Measurements from ENCODE around the gene DCAF8. TPM values are rescaled to one million over a fixed set of nuclear protein-coding genes. Genes with fewer than 3 reads are reported as not detected.

DCAF8 gene
- total RNA-seq, 1 experiment from 2014 or later, result 126 TPM

- DNase-seq, result no peak
- BruUV-seq (replicated peaks), result no TSS peak
- no peak overlapping the region for H3K27ac Mint-ChIP-seq (ENCODE audit: unreplicated experiment)
- H3K9me3 Mint-ChIP-seq (ENCODE audit: low read depth, unreplicated experiment), result no peaks in the 10 kb centered on the region
- H3K27me3 Mint-ChIP-seq (ENCODE audit: unreplicated experiment), result peaks cover 88% of the 10 kb centered on the region
- intact Hi-C loops (cut with micrococcal nuclease; ENCODE audit: unreplicated experiment), result no loop called here
- CTCF ChIA-PET, result interaction anchor here (0.7 kb wide), 1 partner anchor 12 kb away, joined by 4 read pairs; no protein-coding TSS in a partner anchor
- no peaks in the 10 kb centered on the region for H3K36me3 Mint-ChIP-seq (ENCODE audit: insufficient read depth, unreplicated experiment)
- H3K4me3 Mint-ChIP-seq (ENCODE audit: low read depth, unreplicated experiment), result no peak overlapping the region
- no peaks in the 10 kb centered on the region for H3K4me1 Mint-ChIP-seq (ENCODE audit: low read depth, unreplicated experiment)
- TF ChIP-seq CTCF (IDR thresholded peaks at IDR 0.05; ENCODE audit: unreplicated experiment), result no peak
Observed at GRCh38 chr1:160168016-160168415, 94.3 kb downstream of the DCAF8 start.

- BruUV-seq (replicated peaks), result no TSS peak
- Mint-ChIP-seq H3K27ac (ENCODE audit: unreplicated experiment) (no peak overlapping the region), H3K27me3 (ENCODE audit: unreplicated experiment) (peaks cover 88% of the 10 kb centered on the region), H3K36me3 (ENCODE audit: insufficient read depth, unreplicated experiment) (no peaks in the 10 kb centered on the region), H3K4me3 (ENCODE audit: low read depth, unreplicated experiment) (no peak overlapping the region), H3K9me3 (ENCODE audit: low read depth, unreplicated experiment) (no peaks in the 10 kb centered on the region), H3K4me1 (ENCODE audit: low read depth, unreplicated experiment) (no peaks in the 10 kb centered on the region)
- no peak for TF ChIP-seq CTCF (IDR thresholded peaks at IDR 0.05; ENCODE audit: unreplicated experiment)
- DNase-seq, result no peak
- CTCF ChIA-PET, result no interaction called here
- intact Hi-C loops (cut with micrococcal nuclease; ENCODE audit: unreplicated experiment), result no loop called here
Observed at GRCh38 chr1:160167580-160167979, 94.8 kb downstream of the DCAF8 start.

- no TSS peak for BruUV-seq (replicated peaks)
- Mint-ChIP-seq H3K27me3 (ENCODE audit: unreplicated experiment) (peaks cover 85% of the 10 kb centered on the region), H3K27ac (ENCODE audit: unreplicated experiment) (no peak overlapping the region), H3K9me3 (ENCODE audit: low read depth, unreplicated experiment) (no peaks in the 10 kb centered on the region), H3K36me3 (ENCODE audit: insufficient read depth, unreplicated experiment) (no peaks in the 10 kb centered on the region), H3K4me1 (ENCODE audit: low read depth, unreplicated experiment) (no peaks in the 10 kb centered on the region), H3K4me3 (ENCODE audit: low read depth, unreplicated experiment) (no peak overlapping the region)
- intact Hi-C loops (cut with micrococcal nuclease; ENCODE audit: unreplicated experiment), result no loop called here
- CTCF ChIA-PET, result no interaction called here
- no peak for DNase-seq
- TF ChIP-seq CTCF (IDR thresholded peaks at IDR 0.05; ENCODE audit: unreplicated experiment), result no peak
Observed at GRCh38 chr1:160167056-160167455, 95.3 kb downstream of the DCAF8 start.

GRCh38 chr1:160166166-160166868, 96.0 kb downstream of the DCAF8 start:
- BruUV-seq (replicated peaks), result no TSS peak
- no peak overlapping the region for H3K4me3 Mint-ChIP-seq (ENCODE audit: low read depth, unreplicated experiment)
- H3K27ac Mint-ChIP-seq (ENCODE audit: unreplicated experiment), result no peak overlapping the region
- no peaks in the 10 kb centered on the region for H3K4me1 Mint-ChIP-seq (ENCODE audit: low read depth, unreplicated experiment)
- DNase-seq, result no peak
- H3K9me3 Mint-ChIP-seq (ENCODE audit: low read depth, unreplicated experiment), result no peaks in the 10 kb centered on the region
- H3K36me3 Mint-ChIP-seq (ENCODE audit: insufficient read depth, unreplicated experiment), result no peaks in the 10 kb centered on the region
- intact Hi-C loops (cut with micrococcal nuclease; ENCODE audit: unreplicated experiment), result no loop called here
- TF ChIP-seq CTCF (IDR thresholded peaks at IDR 0.05; ENCODE audit: unreplicated experiment), result no peak
- CTCF ChIA-PET, result no interaction called here
- H3K27me3 Mint-ChIP-seq (ENCODE audit: unreplicated experiment), result peaks cover 85% of the 10 kb centered on the region

Other genes with a start within 250 kb of the DCAF8 start
- 13.2 and 14.1 TPM in 2 replicates for gene PIGM, start 230.6 kb downstream of the DCAF8 start, total RNA-seq (2022)
- gene KCNJ10, start 192.4 kb downstream of the DCAF8 start, total RNA-seq (2022), result not detected in 2 replicates
- not detected in 2 replicates for gene KCNJ9, start 181.0 kb downstream of the DCAF8 start, total RNA-seq (2022)
- 31.6 and 33.9 TPM in 2 replicates for gene IGSF8, start 163.9 kb downstream of the DCAF8 start, total RNA-seq (2022)
- not detected in 2 replicates for gene ATP1A2, start 146.8 kb downstream of the DCAF8 start, total RNA-seq (2022)
- not detected in 2 replicates for gene ATP1A4, start 110.9 kb downstream of the DCAF8 start, total RNA-seq (2022)
- gene CASQ1, start 72.0 kb downstream of the DCAF8 start, total RNA-seq (2022), result not detected in 2 replicates
- gene PEA15, start 57.2 kb downstream of the DCAF8 start, total RNA-seq (2022), result 128 and 153 TPM in 2 replicates
- gene PEX19, start 22.6 kb upstream of the DCAF8 start, total RNA-seq (2022), result 64.0 and 70.3 TPM in 2 replicates
- gene COPA, start 80.7 kb upstream of the DCAF8 start, total RNA-seq (2022), result 195 and 208 TPM in 2 replicates
- 128 and 135 TPM in 2 replicates for gene NCSTN, start 80.8 kb upstream of the DCAF8 start, total RNA-seq (2022)
- gene NHLH1, start 104.5 kb upstream of the DCAF8 start, total RNA-seq (2022), result 1.4 and 1.6 TPM in 2 replicates
- gene VANGL2, start 138.0 kb upstream of the DCAF8 start, total RNA-seq (2022), result 2.0 and 2.3 TPM in 2 replicates